HepG2 (cell line): ENCODE results near the gene AS3MT. TPM values are rescaled to one million over a fixed set of nuclear protein-coding genes. Genes with fewer than 3 reads are reported as not detected.

Experiments used
- ATF2 ChIP-seq: sonication (generic); formaldehyde crosslinking; IDR thresholded peaks from 2 replicates; pipeline ENCODE4 v1.4.0; 2020; ENCODE audit warnings: missing genetic modification reagents
- GTF2F1 ChIP-seq: fragments of 150-350 bp; IDR thresholded peaks from 2 replicates; pipeline ENCODE4 v1.6.1; 2014; ENCODE audit warnings: low read length
- HOMEZ ChIP-seq: IDR thresholded peaks from 2 replicates; pipeline ENCODE4 v1.6.1; 2016; ENCODE audit warnings: low read depth
- MATR3 ChIP-seq: sonication (generic); formaldehyde crosslinking; IDR thresholded peaks from 2 replicates; pipeline ENCODE4 v1.4.0; 2020; ENCODE audit warnings: missing genetic modification reagents
- PAWR ChIP-seq: sonication (generic); formaldehyde crosslinking; IDR thresholded peaks from 2 replicates; pipeline ENCODE4 v1.4.0; 2020; ENCODE audit warnings: missing genetic modification reagents, mild to moderate bottlenecking, borderline replicate concordance
- PHF8 ChIP-seq: sonication (generic); formaldehyde crosslinking; IDR thresholded peaks from 2 replicates; pipeline ENCODE4 v1.5.0; 2020; ENCODE audit warnings: missing genetic modification reagents
- PLSCR1 ChIP-seq: sonication (generic); formaldehyde crosslinking; IDR thresholded peaks from 2 replicates; pipeline ENCODE4 v1.5.0; 2020; ENCODE audit warnings: missing genetic modification reagents, mild to moderate bottlenecking, borderline replicate concordance
- POLR2AphosphoS2 ChIP-seq: IDR thresholded peaks from 2 replicates; pipeline ENCODE4 v1.6.1; 2011; ENCODE audit warnings: low read depth, low read length, improper control_type of control experiment
- RFX5 ChIP-seq: IDR thresholded peaks from 2 replicates; pipeline ENCODE4 v1.6.1; 2011; ENCODE audit warnings: low read depth, low read length, improper control_type of control experiment
- RXRB ChIP-seq: IDR thresholded peaks from 2 replicates; pipeline ENCODE4 v1.6.1; 2016; ENCODE audit warnings: borderline replicate concordance, missing genetic modification reagents, missing compliant biosample characterization
- TARDBP ChIP-seq: sonication (generic); formaldehyde crosslinking; IDR thresholded peaks from 2 replicates; pipeline ENCODE4 v1.8.0; 2022; ENCODE audit warnings: mild to moderate bottlenecking, missing genetic modification reagents
- XBP1 ChIP-seq: sonication (generic); formaldehyde crosslinking; IDR thresholded peaks from 2 replicates; pipeline ENCODE4 v1.5.0; 2020; ENCODE audit warnings: missing genetic modification reagents
- ZEB1 ChIP-seq: IDR thresholded peaks from 2 replicates; pipeline ENCODE4 v1.6.1; 2012; ENCODE audit warnings: mild to moderate bottlenecking, low read depth, inconsistent platforms; ENCODE audit not compliant: insufficient replicate concordance
- ZKSCAN1 ChIP-seq: fragments of 150-350 bp; IDR thresholded peaks from 2 replicates; pipeline ENCODE4 v1.6.1; 2014; ENCODE audit warnings: low read length
- ZNF124 ChIP-seq: sonication (generic); formaldehyde crosslinking; IDR thresholded peaks from 2 replicates; pipeline ENCODE4 v1.4.0; 2020; ENCODE audit warnings: missing genetic modification reagents
- ZNF350 ChIP-seq: sonication (generic); formaldehyde crosslinking; IDR thresholded peaks from 2 replicates; pipeline ENCODE4 v1.4.0; 2020; ENCODE audit warnings: mild to moderate bottlenecking, low read depth, missing genetic modification reagents, borderline replicate concordance
- ZNF598 ChIP-seq: sonication (generic); formaldehyde crosslinking; IDR thresholded peaks from 2 replicates; pipeline ENCODE4 v1.5.1; 2020; ENCODE audit warnings: mild to moderate bottlenecking, missing genetic modification reagents, borderline replicate concordance
- ZNF788 ChIP-seq: sonication (generic); formaldehyde crosslinking; IDR thresholded peaks from 2 replicates; pipeline ENCODE4 v1.5.0; 2020; ENCODE audit warnings: mild to moderate bottlenecking, missing genetic modification reagents, borderline replicate concordance
- ZNF883 ChIP-seq: sonication (generic); formaldehyde crosslinking; IDR thresholded peaks from 2 replicates; pipeline ENCODE4 v1.5.1; 2020; ENCODE audit warnings: mild to moderate bottlenecking, missing genetic modification reagents; ENCODE audit errors: not compliant biosample characterization
- polyA plus RNA-seq, 8 experiments: library from polyadenylated mRNA; depleted of rRNA in 3 of 8; stranded (reverse) in 7 of 8; unstranded in 1 of 8; fragments of >200 nt; fragmentation: Illumina TruSeq in 4 of 8; extraction: Trizol in 4 of 8; gene quantifications; 2 replicates each; pipeline versions ENCODE4 v1.2.1 to v1.2.3, GENCODE V29; 2011 to 2016; ENCODE audit warnings: low read depth in 4 of 8, missing spikeins in 1 of 8, mixed read lengths in 1 of 8; ENCODE audit not compliant: insufficient read depth in 1 of 8
- total RNA-seq, 5 experiments: library from RNA; depleted of rRNA; stranded (reverse); fragments of >200 nt; fragmentation: Illumina TruSeq; extraction: Trizol; gene quantifications; 2 replicates each; pipeline ENCODE4 v1.2.3, GENCODE V29; 2016; ENCODE audit warnings: low read depth in 1 of 5
- TF ChIP-seq, protein P1 (sequence below): sonication (generic); formaldehyde crosslinking; IDR thresholded peaks from 2 replicates; pipeline ENCODE4 v1.5.0; 2020; ENCODE audit warnings: mild to moderate bottlenecking, missing genetic modification reagents
- TF ChIP-seq, protein P2 (sequence below): fragments of 450-650 bp; IDR thresholded peaks from 2 replicates; pipeline ENCODE4 v1.6.1; 2016

Gene AS3MT
- total and polyA plus RNA-seq, 2 of the 13 experiments (the other 11 are each of a cell fraction or from before 2014, with no cell fraction given), result 8.7 to 17.4 TPM

DNA sequence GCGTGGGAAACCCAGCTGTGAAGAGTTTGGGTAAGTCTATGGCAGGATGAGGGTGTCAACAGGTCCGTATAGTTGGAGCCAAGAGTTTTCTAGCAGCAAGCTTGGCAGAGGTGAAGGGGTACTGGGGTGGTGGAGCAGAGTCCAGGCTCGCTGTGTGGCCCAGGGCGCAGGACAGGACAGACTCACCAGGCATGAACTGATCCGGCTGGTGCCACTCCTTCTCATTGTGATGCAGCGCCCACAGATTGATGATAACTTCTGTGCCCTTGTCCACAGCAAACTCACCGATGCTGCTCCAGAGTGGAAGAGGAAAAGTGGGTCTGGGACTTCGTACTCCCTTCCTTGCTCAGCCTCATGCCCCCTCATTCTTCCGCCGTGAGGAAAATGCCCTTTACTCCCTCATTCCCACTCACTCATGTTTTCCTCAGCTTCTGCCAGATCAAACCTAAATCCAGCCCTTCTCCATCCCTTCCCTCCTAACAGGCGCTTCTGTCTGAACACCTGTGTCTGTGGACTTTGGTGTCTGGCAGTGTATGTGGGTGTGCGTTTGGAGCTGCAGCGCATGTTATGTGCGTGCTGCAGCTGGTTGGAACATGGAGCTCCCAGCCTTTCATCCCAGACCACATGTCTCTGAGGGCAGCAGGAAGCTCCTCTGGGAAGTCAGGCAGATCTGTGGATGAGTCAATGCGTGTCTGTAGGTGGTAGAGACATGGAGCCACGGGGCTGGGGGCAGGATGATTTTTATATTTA lies 37.8 kb upstream of the AS3MT start (continued):
- TF ChIP-seq ZEB1 (no peak), ZNF350 (CRISPR knock-in tag) (no peak), RXRB (CRISPR knock-in tag) (peak; percentile 31; the same call in 1 of the 2 replicates), HOMEZ (CRISPR knock-in tag) (no peak), MATR3 (CRISPR knock-in tag) (no peak), PAWR (CRISPR knock-in tag) (no peak), GTF2F1 (no peak), ZNF598 (CRISPR knock-in tag) (no peak), ZNF124 (CRISPR knock-in tag) (no peak), ZKSCAN1 (no peak), ZNF883 (CRISPR knock-in tag) (no peak), TARDBP (CRISPR knock-in tag) (no peak), XBP1 (CRISPR knock-in tag) (no peak), PLSCR1 (no peak), ZNF788 (CRISPR knock-in tag) (no peak), POLR2AphosphoS2 (no peak), ATF2 (CRISPR knock-in tag) (no peak), PHF8 (CRISPR knock-in tag) (no peak), RFX5 (no peak)
- TF ChIP-seq, protein P1, sequence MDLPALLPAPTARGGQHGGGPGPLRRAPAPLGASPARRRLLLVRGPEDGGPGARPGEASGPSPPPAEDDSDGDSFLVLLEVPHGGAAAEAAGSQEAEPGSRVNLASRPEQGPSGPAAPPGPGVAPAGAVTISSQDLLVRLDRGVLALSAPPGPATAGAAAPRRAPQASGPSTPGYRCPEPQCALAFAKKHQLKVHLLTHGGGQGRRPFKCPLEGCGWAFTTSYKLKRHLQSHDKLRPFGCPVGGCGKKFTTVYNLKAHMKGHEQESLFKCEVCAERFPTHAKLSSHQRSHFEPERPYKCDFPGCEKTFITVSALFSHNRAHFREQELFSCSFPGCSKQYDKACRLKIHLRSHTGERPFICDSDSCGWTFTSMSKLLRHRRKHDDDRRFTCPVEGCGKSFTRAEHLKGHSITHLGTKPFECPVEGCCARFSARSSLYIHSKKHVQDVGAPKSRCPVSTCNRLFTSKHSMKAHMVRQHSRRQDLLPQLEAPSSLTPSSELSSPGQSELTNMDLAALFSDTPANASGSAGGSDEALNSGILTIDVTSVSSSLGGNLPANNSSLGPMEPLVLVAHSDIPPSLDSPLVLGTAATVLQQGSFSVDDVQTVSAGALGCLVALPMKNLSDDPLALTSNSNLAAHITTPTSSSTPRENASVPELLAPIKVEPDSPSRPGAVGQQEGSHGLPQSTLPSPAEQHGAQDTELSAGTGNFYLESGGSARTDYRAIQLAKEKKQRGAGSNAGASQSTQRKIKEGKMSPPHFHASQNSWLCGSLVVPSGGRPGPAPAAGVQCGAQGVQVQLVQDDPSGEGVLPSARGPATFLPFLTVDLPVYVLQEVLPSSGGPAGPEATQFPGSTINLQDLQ (CRISPR knock-in tag), result no peak
- TF ChIP-seq, protein P2, sequence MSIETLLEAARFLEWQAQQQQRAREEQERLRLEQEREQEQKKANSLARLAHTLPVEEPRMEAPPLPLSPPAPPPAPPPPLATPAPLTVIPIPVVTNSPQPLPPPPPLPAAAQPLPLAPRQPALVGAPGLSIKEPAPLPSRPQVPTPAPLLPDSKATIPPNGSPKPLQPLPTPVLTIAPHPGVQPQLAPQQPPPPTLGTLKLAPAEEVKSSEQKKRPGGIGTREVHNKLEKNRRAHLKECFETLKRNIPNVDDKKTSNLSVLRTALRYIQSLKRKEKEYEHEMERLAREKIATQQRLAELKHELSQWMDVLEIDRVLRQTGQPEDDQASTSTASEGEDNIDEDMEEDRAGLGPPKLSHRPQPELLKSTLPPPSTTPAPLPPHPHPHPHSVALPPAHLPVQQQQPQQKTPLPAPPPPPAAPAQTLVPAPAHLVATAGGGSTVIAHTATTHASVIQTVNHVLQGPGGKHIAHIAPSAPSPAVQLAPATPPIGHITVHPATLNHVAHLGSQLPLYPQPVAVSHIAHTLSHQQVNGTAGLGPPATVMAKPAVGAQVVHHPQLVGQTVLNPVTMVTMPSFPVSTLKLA, result peak; percentile 49; the same call in 1 of the 2 replicates
